Tibial artery (tissue), 4 donors: ENCODE results near the gene BICDL1.

Experiments used
- DNase-seq, 2 donors: peaks; one replicate each; pipeline ENCODE4 v3.0.0-alpha.2; 2019
- H3K27ac ChIP-seq, 2 donors: fragments of 200-600 bp; sonication (generic) in 1 of 2; 1 replicate in 1 of 2; 2 replicates in 1 of 2; pipeline ENCODE4 v1.5.1; 2018 to 2019; ENCODE audit warnings: mild to moderate bottlenecking in 1 of 2
- H3K27me3 ChIP-seq, 2 donors: fragments of 200-600 bp; sonication (generic) in 1 of 2; one replicate each; pipeline versions ENCODE4 v1.5.1 to v1.6.0; 2016 to 2019
- H3K36me3 ChIP-seq, 3 donors: fragments of 200-600 bp; sonication (generic) in 2 of 3; one replicate each; pipeline ENCODE4 v1.5.1; 2016 to 2019; ENCODE audit warnings: mild to moderate bottlenecking in 2 of 3
- H3K4me1 ChIP-seq, 4 donors: fragments of 200-600 bp; sonication (generic) in 2 of 4; 1 replicate in 3 of 4; 2 replicates in 1 of 4; pipeline ENCODE4 v1.5.1; 2016 to 2019
- H3K4me3 ChIP-seq, 2 donors: fragments of 200-600 bp; sonication (generic) in 1 of 2; 1 replicate in 1 of 2; 2 replicates in 1 of 2; pipeline ENCODE4 v1.5.1; 2018 to 2019; ENCODE audit warnings: mild to moderate bottlenecking in 2 of 2
- H3K9me3 ChIP-seq, 3 donors: fragments of 200-600 bp; sonication (generic) in 1 of 3; one replicate each; pipeline ENCODE4 v1.5.1; 2016 to 2019
- CTCF ChIP-seq, 2 experiments: fragments of 200-600 bp in 1 of 2; fragments of 450-650 bp in 1 of 2; IDR thresholded peaks; one replicate each; pipeline ENCODE4 v1.5.1; 2017 to 2019; ENCODE audit warnings: antibody characterized with exemption in 2 of 2, mild to moderate bottlenecking in 1 of 2, moderate library complexity in 1 of 2
- intact Hi-C: fragments of 100-400 bp; cut with DNase I; formaldehyde crosslinking; loops from one replicate; pipeline ENCODE4 v1.15.0; 2023; ENCODE audit warnings: low total_unique reads

BICDL1 gene

GRCh38 chr12:120109570-120110267 is 120.7 kb downstream of the BICDL1 start:
- no peak for DNase-seq
- intact Hi-C loops, result no loop called here

GRCh38 chr12:120110550-120111501 is 121.8 kb downstream of the BICDL1 start:
- H3K27me3 ChIP-seq, result no peaks in the 10 kb centered on the region
- H3K27ac ChIP-seq, result no peak overlapping the region
- no peak overlapping the region for H3K4me3 ChIP-seq
- no peaks in the 10 kb centered on the region for H3K9me3 ChIP-seq
- peak; percentile 75 to 84 for DNase-seq
- H3K36me3 ChIP-seq, result peaks cover 0 to 18% (median 7%) of the 10 kb centered on the region in 3 donors
- TF ChIP-seq CTCF (IDR thresholded peaks at IDR 0.05), result no peak
- intact Hi-C loops, result no loop called here
- H3K4me1 ChIP-seq, result peaks cover 0 to 50% (median 22%) of the 10 kb centered on the region in 4 donors

More at GRCh38 chr12:120109570-120110267, 120.7 kb downstream of the BICDL1 start:
- Histone ChIP-seq H3K36me3 (peaks cover 0 to 29% (median 10%) of the 10 kb centered on the region in 3 donors), H3K9me3 (no peaks in the 10 kb centered on the region), H3K27me3 (no peaks in the 10 kb centered on the region), H3K4me3 (no peak overlapping the region), H3K4me1 (peaks cover 0 to 39% (median 12%) of the 10 kb centered on the region in 4 donors), H3K27ac (no peak overlapping the region)
- TF ChIP-seq CTCF (IDR thresholded peaks at IDR 0.05), result no peak

DNA sequence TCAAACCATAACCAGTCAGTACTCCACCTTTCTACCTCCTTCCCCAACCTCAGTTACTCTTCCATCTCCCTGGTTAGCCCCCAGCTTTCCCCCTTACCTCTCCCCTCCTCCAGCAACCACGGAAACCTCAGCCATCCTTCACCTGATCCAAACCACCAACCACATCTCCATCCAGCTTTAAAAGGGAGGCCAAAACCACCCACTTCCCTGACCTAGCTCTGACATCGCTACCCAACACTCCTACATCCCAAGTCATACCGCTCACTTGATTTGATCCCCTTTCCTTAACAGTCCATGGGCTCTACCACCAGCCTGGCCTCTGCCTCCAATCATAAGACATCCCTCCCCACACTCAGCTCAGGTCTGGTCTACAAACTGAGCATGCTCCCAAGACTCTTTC is 126.0 kb downstream of the BICDL1 start:
- DNase-seq, result no peak
- peak overlapping the region; percentile 71 to 87 for H3K4me3 ChIP-seq
- no peaks in the 10 kb centered on the region for H3K9me3 ChIP-seq
- H3K27ac ChIP-seq, result peak overlapping the region in 1 of 2 donors; percentile 93
- no peaks in the 10 kb centered on the region for H3K36me3 ChIP-seq
- intact Hi-C loops, result no loop called here
- no peak for TF ChIP-seq CTCF (IDR thresholded peaks at IDR 0.05)
- H3K4me1 ChIP-seq, result peaks cover 0 to 61% (median 31%) of the 10 kb centered on the region in 4 donors
- H3K27me3 ChIP-seq, result no peaks in the 10 kb centered on the region

DNA sequence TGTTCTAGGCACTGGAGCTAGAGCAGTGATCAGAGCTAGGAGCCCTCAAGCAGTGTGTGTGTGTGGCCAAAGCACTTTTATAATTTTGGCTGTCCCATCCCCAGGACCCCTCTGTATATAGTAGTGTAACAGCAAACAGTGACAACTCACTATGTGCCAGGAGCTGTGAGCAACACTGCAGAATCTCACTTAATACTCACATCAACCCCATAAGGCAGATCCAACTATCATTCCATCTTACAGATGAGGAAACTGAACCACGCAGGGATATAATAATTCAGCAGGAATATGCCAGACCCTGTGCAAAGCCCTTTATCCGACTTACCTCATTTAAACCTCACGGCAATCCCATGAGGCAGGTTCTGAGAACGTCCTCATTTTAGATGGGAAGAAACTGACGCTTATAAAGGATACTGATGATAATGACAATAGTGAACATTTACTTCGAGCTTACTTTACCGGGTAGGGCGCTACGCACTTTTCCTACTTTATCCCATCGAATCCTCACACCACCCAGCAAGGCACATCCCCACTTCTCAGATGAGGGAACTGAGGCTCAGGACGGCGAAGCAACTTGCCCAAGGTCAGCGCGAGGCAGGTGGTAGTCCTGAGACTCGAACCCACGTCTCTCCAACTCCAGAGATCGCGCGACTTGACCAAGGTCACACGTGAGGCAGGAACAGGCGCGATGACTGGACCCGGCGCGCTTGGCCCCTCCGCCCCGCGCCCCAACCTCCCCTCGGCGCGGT is 126.8 kb downstream of the BICDL1 start:
- H3K4me1 ChIP-seq, result peaks cover 0 to 53% (median 27%) of the 10 kb centered on the region in 4 donors
- no peaks in the 10 kb centered on the region for H3K36me3 ChIP-seq
- H3K27me3 ChIP-seq, result no peaks in the 10 kb centered on the region
- intact Hi-C loops, result loop anchor here (2.0 kb wide), 1 partner anchor 29 kb away; no protein-coding TSS in a partner anchor
- H3K9me3 ChIP-seq, result no peaks in the 10 kb centered on the region
- peak overlapping the region; percentile 71 to 87 for H3K4me3 ChIP-seq
- DNase-seq, result no peak
- peak overlapping the region; percentile 85 to 93 for H3K27ac ChIP-seq
- no peak for TF ChIP-seq CTCF (IDR thresholded peaks at IDR 0.05)

DNA sequence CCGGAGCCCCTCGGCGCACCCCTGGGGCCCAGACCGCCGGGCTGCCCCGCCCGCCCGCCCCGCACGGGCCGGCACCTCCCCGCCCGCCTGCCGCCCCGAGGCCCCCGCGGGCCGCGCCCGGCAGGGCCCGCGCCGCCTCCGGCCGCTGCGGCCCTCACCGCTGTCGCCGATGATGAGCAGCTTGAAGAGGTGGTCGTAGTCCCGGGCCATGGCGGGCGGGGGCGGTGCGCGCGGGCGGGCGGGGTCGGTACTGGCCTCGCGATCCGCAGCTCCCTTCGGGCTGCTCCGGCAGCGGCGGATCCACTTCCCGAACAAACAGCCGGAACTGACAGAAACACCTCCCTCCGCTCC is 127.4 kb downstream of the BICDL1 start, which contains the start of gene RAB35:
TSS of gene RAB35 (minus strand) at position 313 of the 351 bp plus-strand sequence. CDS start at position 210, 103 bp downstream.
- TF ChIP-seq CTCF (IDR thresholded peaks at IDR 0.05), result no peak
- H3K4me1 ChIP-seq, result peaks cover 0 to 48% (median 25%) of the 10 kb centered on the region in 4 donors
- no peaks in the 10 kb centered on the region for H3K9me3 ChIP-seq
- no peaks in the 10 kb centered on the region for H3K36me3 ChIP-seq
- no peak for DNase-seq
- peak within 1 kb of the TSS; percentile 85 to 93 for H3K27ac ChIP-seq
- H3K4me3 ChIP-seq, result peak within 1 kb of the TSS; percentile 71 to 87
- no peaks in the 10 kb centered on the region for H3K27me3 ChIP-seq
- intact Hi-C loops, result loop anchor here (2.0 kb wide), 1 partner anchor 30 kb away; no protein-coding TSS in a partner anchor
